ENCODE data around the gene ARHGEF11. TPM values are rescaled to one million over a fixed set of nuclear protein-coding genes. Genes with fewer than 3 reads are reported as not detected.

The ARHGEF11 gene
- total and polyA plus RNA-seq, 2 of the 4 experiments (the other 2 are of a cell fraction): 16.8 to 17.2 TPM

DNA sequence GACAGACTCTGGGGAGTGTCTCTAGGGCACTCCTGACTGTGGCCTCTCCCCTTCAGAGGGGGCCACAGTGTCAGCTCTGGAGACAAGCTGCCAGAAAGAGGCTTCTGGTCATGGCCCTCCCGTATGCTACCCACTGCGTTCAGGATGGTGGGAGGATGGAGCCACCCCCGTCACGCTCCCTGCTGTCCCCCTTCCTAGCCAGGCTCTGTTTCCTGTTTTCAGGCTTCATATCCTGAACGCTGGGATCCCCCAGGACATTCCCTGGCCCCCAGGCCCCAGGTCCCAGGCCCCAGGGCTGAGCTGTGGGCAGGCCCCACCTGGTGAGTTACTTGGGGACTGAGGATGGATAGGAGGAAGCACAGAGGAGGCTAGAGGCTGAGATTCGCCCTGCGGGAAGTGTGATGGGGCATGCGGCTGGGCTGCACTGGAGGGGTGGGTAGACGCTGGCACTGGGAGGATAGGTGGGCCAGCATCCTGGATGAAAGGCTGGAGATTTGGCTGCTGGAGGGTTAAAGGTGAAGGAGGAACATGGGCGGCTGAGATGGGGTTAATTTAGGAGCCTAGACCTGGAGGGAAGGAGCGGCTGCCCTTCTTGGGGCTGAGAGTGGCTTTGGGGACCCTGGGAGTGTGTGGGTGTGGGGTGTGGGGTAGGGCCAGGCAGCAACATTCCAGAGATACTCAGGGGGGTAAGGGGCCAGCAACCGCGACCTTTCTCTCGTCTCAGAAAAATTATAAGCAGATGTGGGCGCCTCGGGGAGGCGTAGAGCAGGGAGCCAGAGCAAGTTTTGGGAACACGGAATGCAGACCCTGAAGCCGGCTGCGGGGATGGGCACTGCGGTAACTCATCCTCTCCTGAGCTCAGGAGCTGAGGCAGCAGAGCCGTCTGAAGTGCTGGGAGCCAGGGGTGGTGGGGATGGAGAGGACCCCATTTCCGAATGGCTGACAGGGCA, 143.3 kb downstream of the ARHGEF11 start (continued):
- TF ChIP-seq, protein P1, sequence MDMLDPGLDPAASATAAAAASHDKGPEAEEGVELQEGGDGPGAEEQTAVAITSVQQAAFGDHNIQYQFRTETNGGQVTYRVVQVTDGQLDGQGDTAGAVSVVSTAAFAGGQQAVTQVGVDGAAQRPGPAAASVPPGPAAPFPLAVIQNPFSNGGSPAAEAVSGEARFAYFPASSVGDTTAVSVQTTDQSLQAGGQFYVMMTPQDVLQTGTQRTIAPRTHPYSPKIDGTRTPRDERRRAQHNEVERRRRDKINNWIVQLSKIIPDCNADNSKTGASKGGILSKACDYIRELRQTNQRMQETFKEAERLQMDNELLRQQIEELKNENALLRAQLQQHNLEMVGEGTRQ (IDR thresholded peaks at IDR 0.05; ENCODE audit: low read depth, low read length): no peak

DNA sequence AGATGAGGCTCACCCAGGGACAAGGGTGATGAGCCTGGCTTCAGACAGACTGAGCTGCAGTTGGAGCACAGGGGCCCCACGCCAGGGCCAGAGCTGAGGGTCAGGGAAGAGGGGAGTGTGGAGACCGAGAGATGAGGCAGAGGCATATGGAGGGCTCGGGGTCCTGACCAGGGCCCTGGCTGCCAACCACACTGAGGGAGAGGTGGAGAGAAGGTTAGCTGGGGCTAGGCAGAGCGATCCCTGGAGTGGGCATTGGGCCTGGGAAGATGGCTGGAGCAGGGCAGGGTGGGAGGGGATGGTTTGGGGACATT, 144.0 kb downstream of the ARHGEF11 start:
- ChIA-PET POLR2A (ENCODE audit: unreplicated experiment) (no interaction called here), CTCF (no interaction called here)
- peak overlapping the region; percentile 12 for H2BK5ac ChIP-seq (ENCODE audit: low read depth, low read length, poor library complexity, severe bottlenecking)
- no peak overlapping the region for H3K9ac ChIP-seq (ENCODE audit: low read depth, low read length)
- H3K23ac ChIP-seq (ENCODE audit: low read depth, low read length): no peak overlapping the region
- no peak overlapping the region for H3K56ac ChIP-seq (ENCODE audit: extremely low read depth, insufficient read depth, low read length)
- no peak overlapping the region for H4K5ac ChIP-seq (ENCODE audit: low read depth, low read length)
- peak overlapping the region; percentile 29; the same call in 1 of the 2 replicates for H4K91ac ChIP-seq (ENCODE audit: insufficient read depth, low read depth, low read length)
- in situ Hi-C loops (cut with MboI; ENCODE audit: low sequenced_read_pairs): no loop called here
- no peak overlapping the region for H3K14ac ChIP-seq (replicated peaks; ENCODE audit: low read depth, low read length)
- peaks cover 23 to 88% of the 10 kb centered on the region in 2 experiments for H3K79me1 ChIP-seq (ENCODE audit: low read depth in 1 of 2, low read length in 2 of 2)
- H2BK20ac ChIP-seq (ENCODE audit: low read depth, low read length): no peak overlapping the region
- BruUV-seq (replicated peaks): no TSS peak
- dilution Hi-C loops (cut with HindIII; ENCODE audit: low sequenced_read_pairs, unreplicated experiment): no loop called here
- H3K36me3 ChIP-seq (ENCODE audit: control insufficient read depth, insufficient read depth, low read length): peaks cover 7% of the 10 kb centered on the region; the same call in 1 of the 2 replicates
- no peak overlapping the region for H2AK9ac ChIP-seq (replicated peaks; ENCODE audit: low read depth, low read length, poor library complexity)
- no peaks in the 10 kb centered on the region for H3K27me3 ChIP-seq (ENCODE audit: control insufficient read depth, insufficient read depth, low read length)
- WGBS, 2 experiments (ENCODE audit: extremely low coverage in 2 of 2, insufficient read length in 1 of 2): no CpG with 5 or more reads among the region's 4 CpGs
- H3K4me3 ChIP-seq (ENCODE audit: insufficient read depth, low read depth, low read length): no peak overlapping the region
- no peak overlapping the region for H3K27ac ChIP-seq (ENCODE audit: insufficient read depth, low read length)
- DNase-seq: no peak
- H2BK15ac ChIP-seq (ENCODE audit: low read depth, low read length): no peak overlapping the region
- intact Hi-C loops (cut with micrococcal nuclease): no loop called here
- H4K8ac ChIP-seq (ENCODE audit: low read depth in 2 of 2, low read length in 2 of 2): no peak overlapping the region
- no peak overlapping the region for H3K18ac ChIP-seq (ENCODE audit: low read depth, low read length)
- H3K4me2 ChIP-seq (ENCODE audit: low read depth, low read length): no peak overlapping the region
- peaks cover 35% of the 10 kb centered on the region for H3K4me1 ChIP-seq (ENCODE audit: control insufficient read depth, insufficient read depth, low read length)
- TF ChIP-seq FOS (IDR thresholded peaks at IDR 0.05; ENCODE audit: low read depth, low read length): no peak
- TF ChIP-seq MXI1 (IDR thresholded peaks at IDR 0.05; ENCODE audit: borderline replicate concordance, low read depth, low read length): no peak
- no peak for TF ChIP-seq CHD1 (IDR thresholded peaks at IDR 0.05; ENCODE audit: low read depth, low read length)
- TF ChIP-seq BHLHE40 (IDR thresholded peaks at IDR 0.05; ENCODE audit: low read depth, low read length): no peak
- TF ChIP-seq, protein P2, sequence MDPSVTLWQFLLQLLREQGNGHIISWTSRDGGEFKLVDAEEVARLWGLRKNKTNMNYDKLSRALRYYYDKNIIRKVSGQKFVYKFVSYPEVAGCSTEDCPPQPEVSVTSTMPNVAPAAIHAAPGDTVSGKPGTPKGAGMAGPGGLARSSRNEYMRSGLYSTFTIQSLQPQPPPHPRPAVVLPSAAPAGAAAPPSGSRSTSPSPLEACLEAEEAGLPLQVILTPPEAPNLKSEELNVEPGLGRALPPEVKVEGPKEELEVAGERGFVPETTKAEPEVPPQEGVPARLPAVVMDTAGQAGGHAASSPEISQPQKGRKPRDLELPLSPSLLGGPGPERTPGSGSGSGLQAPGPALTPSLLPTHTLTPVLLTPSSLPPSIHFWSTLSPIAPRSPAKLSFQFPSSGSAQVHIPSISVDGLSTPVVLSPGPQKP (IDR thresholded peaks at IDR 0.05; ENCODE audit: borderline replicate concordance, low read depth, low read length): no peak
- no peak for TF ChIP-seq NFE2L2 (IDR thresholded peaks at IDR 0.05; ENCODE audit: low read depth, low read length)
- TF ChIP-seq POLR2A (IDR thresholded peaks at IDR 0.05; ENCODE audit: low read depth, low read length): no peak
- TF ChIP-seq RFX5 (IDR thresholded peaks at IDR 0.05; ENCODE audit: low read depth, low read length): no peak
- no peak for TF ChIP-seq MAZ (IDR thresholded peaks at IDR 0.05; ENCODE audit: borderline replicate concordance, low read depth, low read length)
- TF ChIP-seq, protein P3, sequence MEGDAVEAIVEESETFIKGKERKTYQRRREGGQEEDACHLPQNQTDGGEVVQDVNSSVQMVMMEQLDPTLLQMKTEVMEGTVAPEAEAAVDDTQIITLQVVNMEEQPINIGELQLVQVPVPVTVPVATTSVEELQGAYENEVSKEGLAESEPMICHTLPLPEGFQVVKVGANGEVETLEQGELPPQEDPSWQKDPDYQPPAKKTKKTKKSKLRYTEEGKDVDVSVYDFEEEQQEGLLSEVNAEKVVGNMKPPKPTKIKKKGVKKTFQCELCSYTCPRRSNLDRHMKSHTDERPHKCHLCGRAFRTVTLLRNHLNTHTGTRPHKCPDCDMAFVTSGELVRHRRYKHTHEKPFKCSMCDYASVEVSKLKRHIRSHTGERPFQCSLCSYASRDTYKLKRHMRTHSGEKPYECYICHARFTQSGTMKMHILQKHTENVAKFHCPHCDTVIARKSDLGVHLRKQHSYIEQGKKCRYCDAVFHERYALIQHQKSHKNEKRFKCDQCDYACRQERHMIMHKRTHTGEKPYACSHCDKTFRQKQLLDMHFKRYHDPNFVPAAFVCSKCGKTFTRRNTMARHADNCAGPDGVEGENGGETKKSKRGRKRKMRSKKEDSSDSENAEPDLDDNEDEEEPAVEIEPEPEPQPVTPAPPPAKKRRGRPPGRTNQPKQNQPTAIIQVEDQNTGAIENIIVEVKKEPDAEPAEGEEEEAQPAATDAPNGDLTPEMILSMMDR (conservative IDR thresholded peaks at IDR 0.05; ENCODE audit: low read depth, low read length): no peak
- no peak for TF ChIP-seq RCOR1 (IDR thresholded peaks at IDR 0.05; ENCODE audit: insufficient replicate concordance, low read length)
- H3K4ac ChIP-seq (ENCODE audit: low read depth, low read length): 0 out of 2 replicates have a peak overlapping the region, but pooled peaks have one; percentile 5
- ATAC-seq (ENCODE audit: low read depth): no peak
- H2BK120ac ChIP-seq (ENCODE audit: low read depth, low read length): no peak overlapping the region
- H3K9me1 ChIP-seq (ENCODE audit: insufficient read depth, low read length): peaks cover 23% of the 10 kb centered on the region
- peak overlapping the region; percentile 43; the same call in 1 of the 2 replicates for H2AK5ac ChIP-seq (ENCODE audit: low read depth, low read length)
- no peaks in the 10 kb centered on the region for H3K9me3 ChIP-seq (ENCODE audit: control insufficient read depth, insufficient read depth, low read length)
- peaks cover 2% of the 10 kb centered on the region; the same call in 1 of the 2 replicates for H4K20me1 ChIP-seq (ENCODE audit: insufficient read depth, low read length)
- no peak overlapping the region for H2AFZ ChIP-seq (replicated peaks; ENCODE audit: low read length, poor library complexity)

All from IMR-90 (cell line).